SIG-M5 treated with dmso at 0.1 percent for 504 hours (cell line): ENCODE measurements around the gene GOLGA6C.
"Not testable (repeated sequence)": the region's sequence is repeated elsewhere in the genome, so short reads cannot be mapped to it uniquely, and the experiment has no call there.

ENCODE experiments used
- DNase-seq: peaks from one replicate; lab custom pipeline; 2025; ENCODE audit not compliant: unreplicated experiment; lab: John Stamatoyannopoulos, UW

Gene GOLGA6C

GRCh38 chr15:75312548-75312947 is 54.4 kb downstream of the GOLGA6C start:
- DNase-seq = not testable (repeated sequence)

DNA sequence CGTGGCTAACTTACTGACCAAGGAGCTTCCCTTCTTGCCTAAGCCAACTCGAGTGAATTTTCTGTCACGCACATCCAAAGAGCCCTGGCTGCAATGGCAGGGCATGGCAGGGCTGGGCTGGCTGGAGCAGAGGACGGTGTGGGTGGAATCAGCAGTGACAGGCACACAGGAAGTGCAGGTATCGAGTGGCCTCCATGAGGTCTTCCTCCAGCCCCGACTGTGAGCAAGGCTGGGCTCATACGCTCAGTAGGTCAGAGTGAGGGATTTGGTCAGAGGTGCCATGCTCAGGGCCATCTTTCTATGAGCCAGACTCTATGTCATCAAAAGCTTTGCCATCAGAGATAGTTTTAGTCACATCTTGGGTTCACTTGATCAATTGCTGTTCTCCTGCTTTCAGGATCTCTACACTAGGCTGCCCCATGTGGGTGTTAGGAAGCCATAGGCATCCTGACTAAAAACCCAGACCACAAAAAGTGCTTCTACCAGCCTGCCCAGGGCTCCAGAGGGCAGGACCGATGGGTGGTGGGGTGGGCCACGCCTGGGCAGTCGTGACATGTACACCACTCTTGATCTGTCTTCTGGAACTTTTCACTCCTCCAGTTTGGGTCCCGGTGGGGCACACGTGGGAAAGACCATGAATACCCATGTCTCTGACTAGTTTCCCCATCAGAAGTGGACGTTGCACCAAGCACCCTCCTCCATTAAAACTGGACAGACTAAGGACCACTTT is 55.1 kb downstream of the GOLGA6C start:
- DNase-seq = no peak

DNA sequence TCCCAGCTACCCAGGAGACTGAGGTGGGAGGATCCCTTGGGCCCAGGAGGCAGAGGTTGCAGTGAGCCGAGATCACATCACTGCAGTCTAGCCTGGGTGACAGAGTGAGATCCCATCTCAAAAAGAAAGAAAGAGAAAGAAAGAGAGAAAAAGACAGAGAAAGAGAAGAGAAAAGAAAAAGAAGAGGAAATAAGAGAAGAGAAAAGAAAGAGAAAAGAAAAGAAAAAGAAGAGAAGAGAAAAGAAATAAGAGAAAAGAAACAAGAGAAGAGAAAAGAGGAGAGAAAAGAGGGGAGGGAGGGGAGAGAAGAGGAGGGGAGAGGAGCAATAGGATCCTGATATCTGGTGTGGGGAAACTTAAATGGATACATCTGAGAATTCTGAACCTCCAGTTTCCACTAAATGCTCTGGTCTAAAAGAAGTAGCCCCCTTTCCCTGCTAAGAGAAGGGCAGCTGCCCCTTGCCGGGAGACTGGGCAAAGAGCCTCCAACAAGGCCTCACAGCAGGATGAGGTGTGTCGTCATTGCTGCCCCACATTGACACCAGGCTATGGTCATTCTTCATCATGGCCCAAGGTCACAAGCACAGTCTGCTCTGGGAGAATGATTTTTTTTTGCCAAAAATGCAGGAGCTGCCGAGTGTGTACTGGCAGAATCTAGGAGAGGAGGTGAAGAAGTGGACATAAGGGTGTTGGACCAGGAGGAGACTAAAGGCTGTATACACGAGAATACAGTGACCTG is 56.6 kb downstream of the GOLGA6C start:
- DNase-seq = no peak

GRCh38 chr15:75319231-75319897 is 61.2 kb downstream of the GOLGA6C start:
- not testable (repeated sequence) for DNase-seq
